Mesendoderm (in vitro differentiated cells): Measurements from ENCODE around the gene CRADD.
A peak's percentile ranks its signal among the peaks of the same experiment; 100 is the strongest.
"Not testable (repeated sequence)": the region's sequence is repeated elsewhere in the genome, so short reads cannot be mapped to it uniquely, and the experiment has no call there.

ENCODE experiments used
- DNase-seq: peaks from one replicate; pipeline ENCODE4 v3.0.0; 2013
- H2AK5ac ChIP-seq: 2 replicates; pipeline ENCODE4 v1.6.1; 2013; ENCODE audit warnings: low read length, inconsistent platforms
- H2BK120ac ChIP-seq: 2 replicates; pipeline ENCODE4 v1.6.1; 2013; ENCODE audit warnings: low read depth, mild to moderate bottlenecking, low read length, moderate library complexity, mixed read lengths
- H2BK15ac ChIP-seq: replicated peaks from 2 replicates; pipeline ENCODE4 v1.6.1; 2013; ENCODE audit warnings: low read depth, mild to moderate bottlenecking, moderate library complexity
- H2BK5ac ChIP-seq: 2 replicates; pipeline ENCODE4 v1.6.1; 2013; ENCODE audit warnings: low read length, inconsistent platforms
- H3K18ac ChIP-seq: 2 replicates; pipeline ENCODE4 v1.6.1; 2013; ENCODE audit warnings: mild to moderate bottlenecking, low read length, mixed read lengths
- H3K23ac ChIP-seq: one replicate; pipeline ENCODE4 v1.6.1; 2013; ENCODE audit warnings: low read length
- H3K27ac ChIP-seq: 2 replicates; pipeline ENCODE4 v1.5.1; 2013; ENCODE audit warnings: low read depth, mild to moderate bottlenecking, inconsistent platforms, low read length, moderate library complexity
- H3K27me3 ChIP-seq: 2 replicates; pipeline ENCODE4 v1.6.1; 2013; ENCODE audit warnings: low read length, control low read depth, mild to moderate bottlenecking, inconsistent platforms; ENCODE audit not compliant: insufficient read depth, poor library complexity
- H3K36me3 ChIP-seq: 2 replicates; pipeline ENCODE4 v1.6.1; 2013; ENCODE audit warnings: low read length, inconsistent platforms; ENCODE audit not compliant: control insufficient read depth, insufficient read depth
- H3K4ac ChIP-seq: one replicate; pipeline ENCODE4 v1.6.1; 2013; ENCODE audit warnings: low read depth, mild to moderate bottlenecking, low read length, moderate library complexity
- H3K4me1 ChIP-seq: 2 replicates; pipeline ENCODE4 v1.6.1; 2013; ENCODE audit warnings: low read depth, low read length, inconsistent platforms; ENCODE audit not compliant: control insufficient read depth
- H3K4me2 ChIP-seq: 2 replicates; pipeline ENCODE4 v1.6.1; 2013; ENCODE audit warnings: low read length
- H3K4me3 ChIP-seq: 2 replicates; pipeline ENCODE4 v1.5.1; 2013; ENCODE audit warnings: mild to moderate bottlenecking, low read length
- H3K56ac ChIP-seq: one replicate; pipeline ENCODE4 v1.6.1; 2013; ENCODE audit warnings: low read length
- H3K79me1 ChIP-seq: 2 replicates; pipeline ENCODE4 v1.6.1; 2013; ENCODE audit warnings: low read length, inconsistent platforms
- H3K79me2 ChIP-seq: 2 replicates; pipeline ENCODE4 v1.6.1; 2013; ENCODE audit warnings: mild to moderate bottlenecking, low read length; ENCODE audit not compliant: control insufficient read depth, insufficient read depth
- H3K9ac ChIP-seq: 2 replicates; pipeline ENCODE4 v1.6.1; 2013; ENCODE audit warnings: low read length, inconsistent platforms
- H4K5ac ChIP-seq: one replicate; pipeline ENCODE4 v1.6.1; 2013; ENCODE audit warnings: low read length
- H4K8ac ChIP-seq: one replicate; pipeline ENCODE4 v1.6.1; 2013; ENCODE audit warnings: low read depth, mild to moderate bottlenecking, control low read depth, low read length, moderate library complexity
- WGBS: extraction: QIAGEN DNeasy Blood & Tissue Kit; methylation state at CpG from one replicate; pipeline ENCODE4 v1.1.7; 2013; ENCODE audit warnings: low lambda C conversion rate, missing lambda C conversion rate; ENCODE audit not compliant: insufficient coverage; ENCODE audit errors: extremely low coverage; 5-methylcytosine and 5-hydroxymethylcytosine counted together

Gene CRADD

DNA sequence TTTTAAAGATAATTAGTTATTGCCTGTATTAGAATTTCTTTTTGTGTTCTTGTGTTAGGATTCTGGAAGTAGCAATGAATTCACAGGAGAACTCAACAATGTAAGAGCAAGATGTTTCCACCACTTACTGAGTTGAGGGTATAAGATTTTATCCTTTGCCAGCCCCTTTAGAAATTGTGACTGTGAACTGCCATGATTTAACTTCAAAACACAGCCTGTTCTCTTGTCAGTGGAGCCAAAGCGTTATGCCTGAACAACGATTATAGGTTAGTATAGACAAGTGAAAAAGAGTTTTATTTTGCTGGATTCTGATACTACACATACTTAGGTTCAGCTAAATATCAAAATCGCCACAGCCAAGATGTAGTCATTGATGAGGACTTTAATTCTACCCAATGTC lies 101.6 kb downstream of the CRADD start:
- Histone ChIP-seq H3K36me3 (no peaks in the 10 kb centered on the region), H3K23ac (no peak overlapping the region), H3K4ac (no peak overlapping the region), H3K4me3 (no peak overlapping the region), H4K8ac (no peak overlapping the region), H3K27ac (no peak overlapping the region), H3K56ac (no peak overlapping the region), H3K27me3 (no peaks in the 10 kb centered on the region), H2AK5ac (no peak overlapping the region), H3K18ac (no peak overlapping the region), H3K4me2 (no peak overlapping the region), H2BK15ac (no peak overlapping the region), H4K5ac (no peak overlapping the region), H3K4me1 (no peaks in the 10 kb centered on the region), H2BK5ac (no peak overlapping the region), H3K9ac (no peak overlapping the region), H3K79me1 (no peaks in the 10 kb centered on the region), H3K79me2 (no peaks in the 10 kb centered on the region), H2BK120ac (no peak overlapping the region)
- WGBS: no CpG with 5 or more reads among the region's 3 CpGs
- DNase-seq: no peak

DNA sequence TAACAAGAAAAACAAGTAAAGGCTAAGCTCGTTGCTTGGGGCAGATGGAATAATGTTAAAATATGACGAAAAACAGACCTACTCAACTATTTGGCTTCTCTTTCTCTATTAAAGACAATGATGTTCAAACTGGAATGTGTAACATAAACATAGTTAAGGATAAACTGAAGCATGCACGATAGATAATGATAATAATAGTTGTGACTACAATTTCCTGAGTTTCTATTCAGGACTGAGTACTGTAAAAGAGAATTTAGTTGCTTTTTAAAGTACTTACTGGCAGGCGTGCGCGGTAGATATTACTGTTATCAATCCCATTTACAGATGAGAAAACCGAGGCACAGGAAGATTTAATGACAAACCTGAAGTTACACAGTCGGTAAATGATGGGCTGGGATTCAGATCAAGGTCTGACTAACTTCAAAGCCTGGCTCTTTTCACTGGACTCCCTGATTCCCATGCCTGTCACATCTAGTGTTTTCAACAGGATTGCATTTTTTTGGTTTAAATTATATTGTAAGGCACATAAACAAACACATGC lies 103.0 kb downstream of the CRADD start:
- H3K27ac ChIP-seq: no peak overlapping the region

GRCh38 chr12:93780886-93781285 lies 103.7 kb downstream of the CRADD start:
- WGBS: no CpG with 5 or more reads among the region's 4 CpGs
- not testable (repeated sequence) for H3K79me1 ChIP-seq, H3K4me1 ChIP-seq, H2BK120ac ChIP-seq, H4K5ac ChIP-seq, H3K18ac ChIP-seq, H3K27ac ChIP-seq, H3K4me3 ChIP-seq, H3K36me3 ChIP-seq, H3K27me3 ChIP-seq, H3K4ac ChIP-seq, DNase-seq, H3K79me2 ChIP-seq, H3K4me2 ChIP-seq, H2AK5ac ChIP-seq, H3K23ac ChIP-seq, H4K8ac ChIP-seq, H3K56ac ChIP-seq, H2BK15ac ChIP-seq, H3K9ac ChIP-seq, H2BK5ac ChIP-seq

More for the DNA sequence above, 103.0 kb downstream of the CRADD start:
- no peaks in the 10 kb centered on the region for H3K79me2 ChIP-seq
- H4K8ac ChIP-seq: no peak overlapping the region
- no peaks in the 10 kb centered on the region for H3K27me3 ChIP-seq
- H2BK120ac ChIP-seq: no peak overlapping the region
- H3K9ac ChIP-seq: no peak overlapping the region
- no peak overlapping the region for H3K18ac ChIP-seq
- no peak overlapping the region for H3K56ac ChIP-seq
- no peaks in the 10 kb centered on the region for H3K4me1 ChIP-seq
- no peak overlapping the region for H3K23ac ChIP-seq
- no peak overlapping the region for H2BK5ac ChIP-seq
- no peaks in the 10 kb centered on the region for H3K36me3 ChIP-seq
- H3K4me3 ChIP-seq: no peak overlapping the region
- H2AK5ac ChIP-seq: no peak overlapping the region
- no CpG with 5 or more reads among the region's 8 CpGs for WGBS
- H3K4ac ChIP-seq: no peak overlapping the region
- no peaks in the 10 kb centered on the region for H3K79me1 ChIP-seq
- H3K4me2 ChIP-seq: no peak overlapping the region
- H4K5ac ChIP-seq: no peak overlapping the region
- DNase-seq: no peak
- no peak overlapping the region for H2BK15ac ChIP-seq

GRCh38 chr12:93781961-93782360 lies 104.8 kb downstream of the CRADD start:
- H2BK15ac ChIP-seq, H3K56ac ChIP-seq, H4K8ac ChIP-seq, H3K18ac ChIP-seq, H3K4ac ChIP-seq, H3K4me1 ChIP-seq, H3K23ac ChIP-seq, DNase-seq, H3K36me3 ChIP-seq, H4K5ac ChIP-seq, H2AK5ac ChIP-seq, H2BK5ac ChIP-seq, H3K27ac ChIP-seq, H3K4me3 ChIP-seq, H3K79me1 ChIP-seq, H3K4me2 ChIP-seq, H2BK120ac ChIP-seq, H3K27me3 ChIP-seq, H3K9ac ChIP-seq, H3K79me2 ChIP-seq: not testable (repeated sequence)
- WGBS: no CpG with 5 or more reads among the region's 4 CpGs

GRCh38 chr12:93782853-93783252 lies 105.7 kb downstream of the CRADD start:
- Histone ChIP-seq H3K27me3 (no peaks in the 10 kb centered on the region), H3K79me2 (no peaks in the 10 kb centered on the region)

DNA sequence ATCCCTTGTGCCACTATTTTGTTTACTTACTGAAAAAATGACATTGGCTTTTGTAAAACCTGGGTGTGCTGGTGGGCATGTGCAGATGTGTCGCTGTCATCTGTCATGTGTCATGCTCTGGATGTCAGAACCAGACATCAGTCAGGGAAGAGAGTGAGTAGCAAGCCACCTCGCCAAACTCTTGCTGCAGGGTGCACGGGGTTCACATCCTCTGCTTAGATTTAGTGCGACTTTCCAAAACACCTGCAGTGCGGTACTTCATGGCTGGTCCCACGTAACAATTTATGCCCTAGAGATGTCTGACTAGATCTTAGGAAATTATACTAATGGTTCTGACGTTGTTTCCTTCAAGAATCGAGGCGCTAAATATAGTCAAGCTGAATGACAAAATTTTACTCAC lies 106.7 kb downstream of the CRADD start:
- no peak overlapping the region for H2BK15ac ChIP-seq
- H3K36me3 ChIP-seq: no peaks in the 10 kb centered on the region
- no peak overlapping the region for H4K5ac ChIP-seq
- no peak overlapping the region for H3K4me2 ChIP-seq
- no peaks in the 10 kb centered on the region for H3K79me1 ChIP-seq
- H2BK5ac ChIP-seq: no peak overlapping the region
- no peak overlapping the region for H4K8ac ChIP-seq
- no CpG with 5 or more reads among the region's 9 CpGs for WGBS
- H3K4me1 ChIP-seq: no peaks in the 10 kb centered on the region
- no peak overlapping the region for H3K27ac ChIP-seq
- no peaks in the 10 kb centered on the region for H3K79me2 ChIP-seq
- H3K23ac ChIP-seq: no peak overlapping the region
- H3K4ac ChIP-seq: no peak overlapping the region
- no peak overlapping the region for H3K9ac ChIP-seq
- H2AK5ac ChIP-seq: no peak overlapping the region
- no peak overlapping the region for H3K18ac ChIP-seq
- H3K27me3 ChIP-seq: no peaks in the 10 kb centered on the region
- no peak overlapping the region for H3K4me3 ChIP-seq
- no peak overlapping the region for H2BK120ac ChIP-seq
- DNase-seq: no peak
- peak overlapping the region; percentile 42 for H3K56ac ChIP-seq

More at GRCh38 chr12:93782853-93783252, 105.7 kb downstream of the CRADD start:
- Histone ChIP-seq H3K56ac (no peak overlapping the region), H2AK5ac (no peak overlapping the region), H3K23ac (no peak overlapping the region), H2BK5ac (no peak overlapping the region), H3K27ac (no peak overlapping the region), H3K36me3 (no peaks in the 10 kb centered on the region), H3K4ac (no peak overlapping the region), H3K4me3 (no peak overlapping the region), H3K4me2 (no peak overlapping the region), H3K18ac (no peak overlapping the region), H3K9ac (no peak overlapping the region), H4K8ac (no peak overlapping the region), H2BK120ac (no peak overlapping the region), H3K4me1 (no peaks in the 10 kb centered on the region), H3K79me1 (no peaks in the 10 kb centered on the region), H2BK15ac (no peak overlapping the region), H4K5ac (no peak overlapping the region)
- DNase-seq: no peak
- WGBS: 100% methylated on average over 1 of the region's 1 CpG
